Stimulated activated naive B cell treated with anti-CD40 and anti-IgM and Interleukin-4, amounts not matched to agents 10 μg/mL and 1 μg/mL and 100 μg/mL, for 72 hours (primary cell): Measurements from ENCODE around the gene AQP4.

ENCODE experiments used
- ATAC-seq, 2 donors: fragments of 150-1000 bp; cut with Tn5 transposase; replicated peaks; 2 replicates each; pipeline ENCODE4 v1.10.0; 2021; ENCODE audit warnings: moderate library complexity in 1 of 2
- DNase-seq: peaks from one replicate; pipeline ENCODE4 v3.0.0; 2021
- H3K27ac Mint-ChIP-seq: one replicate; pipeline ENCODE4 v1.8.0; 2022; ENCODE audit warnings: mild to moderate bottlenecking, mixed read lengths
- H3K27me3 Mint-ChIP-seq, 2 donors: one replicate each; pipeline ENCODE4 v1.8.0; 2022; ENCODE audit warnings: mixed read lengths in 2 of 2
- H3K36me3 Mint-ChIP-seq, 2 donors: one replicate each; pipeline ENCODE4 v1.8.0; 2022; ENCODE audit warnings: mixed read lengths in 2 of 2, mild to moderate bottlenecking in 1 of 2
- H3K4me1 Mint-ChIP-seq, 2 donors: one replicate each; pipeline ENCODE4 v1.8.0; 2022; ENCODE audit warnings: mixed read lengths in 2 of 2, mild to moderate bottlenecking in 1 of 2
- H3K4me3 Mint-ChIP-seq, 2 donors: one replicate each; pipeline ENCODE4 v1.8.0; 2022; ENCODE audit warnings: mild to moderate bottlenecking in 2 of 2, mixed read lengths in 2 of 2, moderate library complexity in 1 of 2
- H3K9me3 Mint-ChIP-seq, 2 donors: one replicate each; pipeline ENCODE4 v1.8.0; 2022; ENCODE audit warnings: mixed read lengths in 2 of 2, mild to moderate bottlenecking in 1 of 2

AQP4 gene

DNA sequence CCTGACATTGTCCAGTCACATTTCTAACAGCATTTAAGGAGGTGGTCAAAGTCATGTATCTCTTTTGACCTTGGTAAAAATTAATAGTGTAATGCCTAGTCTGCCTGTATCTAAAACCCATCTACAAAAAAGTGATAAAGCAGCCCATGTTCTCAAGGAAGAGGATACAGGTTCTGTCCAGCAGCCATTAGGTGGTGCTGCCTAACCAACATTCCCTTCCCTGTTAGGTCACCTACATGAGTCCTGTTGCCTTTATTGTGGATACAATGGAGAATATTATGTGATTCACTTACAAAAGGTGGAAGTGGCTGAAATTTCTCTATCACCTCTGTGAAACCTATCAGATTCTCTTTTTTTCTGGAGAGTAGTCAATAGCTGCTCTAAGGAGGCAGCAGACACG, 52.5 kb downstream of the AQP4 start:
- H3K27ac Mint-ChIP-seq, result no peak overlapping the region
- no peaks in the 10 kb centered on the region for H3K36me3 Mint-ChIP-seq
- H3K27me3 Mint-ChIP-seq, result peaks cover 0 to 5% of the 10 kb centered on the region in 2 donors
- no peak overlapping the region for H3K4me3 Mint-ChIP-seq
- H3K9me3 Mint-ChIP-seq, result peaks cover 9 to 20% of the 10 kb centered on the region in 2 donors
- H3K4me1 Mint-ChIP-seq, result no peaks in the 10 kb centered on the region
- no peak for DNase-seq
- peak in 1 of 2 donors; percentile 31 for ATAC-seq

DNA sequence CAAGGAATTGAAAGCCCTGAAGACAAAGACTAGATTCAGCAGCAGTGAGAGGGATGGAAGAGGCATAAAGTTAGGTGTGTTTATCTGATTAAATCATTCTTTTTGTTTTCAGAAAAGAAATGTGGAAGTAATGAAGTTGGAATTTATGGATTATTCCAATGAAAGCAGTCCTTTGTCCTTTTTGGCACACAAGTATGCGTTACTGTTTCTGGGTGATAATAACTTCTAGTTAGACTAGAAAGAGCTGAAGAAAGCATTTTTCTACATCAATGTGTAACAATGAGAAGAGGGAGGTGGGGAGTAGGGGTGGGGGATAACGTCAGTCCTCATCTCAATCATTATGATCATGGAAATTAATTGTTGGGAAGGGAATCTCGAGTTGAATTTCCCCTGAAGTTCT, 53.0 kb downstream of the AQP4 start:
- no peak overlapping the region for H3K27ac Mint-ChIP-seq
- H3K36me3 Mint-ChIP-seq, result no peaks in the 10 kb centered on the region
- DNase-seq, result no peak
- H3K27me3 Mint-ChIP-seq, result peaks cover 0 to 5% of the 10 kb centered on the region in 2 donors
- ATAC-seq, result no peak
- no peak overlapping the region for H3K4me3 Mint-ChIP-seq
- H3K9me3 Mint-ChIP-seq, result peaks cover 8 to 19% of the 10 kb centered on the region in 2 donors
- no peaks in the 10 kb centered on the region for H3K4me1 Mint-ChIP-seq

GRCh38 chr18:26809346-26809745, 56.2 kb downstream of the AQP4 start:
- H3K36me3 Mint-ChIP-seq, result no peaks in the 10 kb centered on the region
- peaks cover 8 to 15% of the 10 kb centered on the region in 2 donors for H3K9me3 Mint-ChIP-seq
- ATAC-seq, result no peak
- H3K4me1 Mint-ChIP-seq, result no peaks in the 10 kb centered on the region
- no peak overlapping the region for H3K4me3 Mint-ChIP-seq
- H3K27me3 Mint-ChIP-seq, result peaks cover 0 to 5% of the 10 kb centered on the region in 2 donors
- no peak for DNase-seq
- H3K27ac Mint-ChIP-seq, result no peak overlapping the region

GRCh38 chr18:26806224-26806623, 59.3 kb downstream of the AQP4 start:
- Mint-ChIP-seq H3K36me3 (no peaks in the 10 kb centered on the region), H3K4me3 (no peak overlapping the region), H3K27me3 (peaks cover 0 to 5% of the 10 kb centered on the region in 2 donors), H3K27ac (no peak overlapping the region), H3K9me3 (peaks cover 0 to 9% of the 10 kb centered on the region in 2 donors), H3K4me1 (no peaks in the 10 kb centered on the region)
- no peak for DNase-seq
- no peak for ATAC-seq

GRCh38 chr18:26804519-26804918, 61.0 kb downstream of the AQP4 start:
- H3K27me3 Mint-ChIP-seq, result no peaks in the 10 kb centered on the region
- H3K36me3 Mint-ChIP-seq, result no peaks in the 10 kb centered on the region
- no peaks in the 10 kb centered on the region for H3K4me1 Mint-ChIP-seq

DNA sequence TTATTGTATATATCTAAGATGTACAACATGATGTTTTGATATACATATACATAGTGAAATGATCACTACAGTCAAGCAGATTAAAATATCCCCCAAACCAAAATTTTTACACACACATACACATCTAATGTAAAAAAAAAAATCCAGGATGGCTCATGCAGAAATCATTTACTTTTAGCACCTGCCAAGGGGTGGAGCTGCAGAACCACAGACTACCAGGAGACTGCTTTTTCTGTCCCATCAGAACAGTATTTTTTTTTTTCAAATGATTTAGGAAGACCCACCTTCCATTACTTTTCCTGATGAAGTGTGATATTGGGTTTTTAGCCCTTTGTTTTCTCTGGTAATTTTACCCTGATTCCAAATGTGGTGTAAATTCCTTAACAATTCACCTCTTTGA, 61.9 kb downstream of the AQP4 start:
- DNase-seq, result no peak
- ATAC-seq, result no peak
- Mint-ChIP-seq H3K9me3 (peaks cover 0 to 5% of the 10 kb centered on the region in 2 donors), H3K36me3 (peaks cover 0 to 1% of the 10 kb centered on the region in 2 donors), H3K27ac (no peak overlapping the region), H3K27me3 (no peaks in the 10 kb centered on the region), H3K4me1 (no peaks in the 10 kb centered on the region), H3K4me3 (no peak overlapping the region)

More at GRCh38 chr18:26804519-26804918, 61.0 kb downstream of the AQP4 start:
- peaks cover 0 to 8% of the 10 kb centered on the region in 2 donors for H3K9me3 Mint-ChIP-seq
- no peak overlapping the region for H3K4me3 Mint-ChIP-seq
- ATAC-seq, result no peak
- no peak overlapping the region for H3K27ac Mint-ChIP-seq
- DNase-seq, result no peak

DNA sequence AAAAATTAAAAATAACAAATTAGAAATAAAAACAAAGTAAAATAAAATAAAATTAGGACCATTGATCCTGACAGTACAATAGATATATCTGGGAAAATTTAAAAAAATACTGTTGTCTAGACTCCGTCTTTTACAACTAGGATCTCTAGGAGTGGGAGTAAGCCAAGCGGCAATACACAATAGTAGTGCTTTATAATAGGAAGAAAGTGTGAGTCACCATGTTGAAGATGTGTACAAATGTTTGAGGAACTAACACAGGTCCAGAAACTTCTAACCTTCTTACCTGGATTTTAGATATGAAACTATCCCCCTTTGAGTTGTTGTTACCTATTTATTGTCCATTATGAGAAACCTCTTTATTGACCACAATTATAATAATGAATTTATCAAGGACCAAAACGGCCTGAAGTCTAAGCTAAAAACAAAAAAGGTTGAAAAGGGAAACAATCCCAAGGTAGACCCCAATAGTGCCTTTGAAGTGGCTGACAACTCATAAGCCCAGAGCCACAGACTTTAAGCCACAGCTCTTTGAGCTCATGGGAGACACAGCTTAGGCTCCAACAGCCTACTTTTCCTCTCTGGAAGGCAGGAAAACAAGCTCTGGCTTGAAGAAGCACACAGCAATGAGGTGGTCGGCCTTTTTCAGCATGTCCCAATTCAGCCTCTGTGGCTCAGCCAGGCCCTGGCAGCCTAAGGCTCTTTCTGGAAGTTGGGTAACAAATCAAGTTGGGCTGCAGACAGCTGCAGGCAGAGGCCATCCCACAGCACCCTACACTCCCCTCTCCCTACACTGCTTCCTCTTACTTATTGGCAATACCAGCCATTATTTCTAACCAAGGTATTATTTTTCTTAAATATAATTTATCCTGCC, 62.9 kb downstream of the AQP4 start:
- ATAC-seq, result no peak
- Mint-ChIP-seq H3K36me3 (peaks cover 0 to 1% of the 10 kb centered on the region in 2 donors), H3K9me3 (peaks cover 5 to 7% of the 10 kb centered on the region in 2 donors), H3K4me3 (no peak overlapping the region), H3K27ac (no peak overlapping the region), H3K4me1 (no peaks in the 10 kb centered on the region), H3K27me3 (no peaks in the 10 kb centered on the region)
- no peak for DNase-seq
